GM18499 (cell line): ENCODE measurements around the gene VPREB3.

Experiments
- ATAC-seq: cut with Tn5 transposase; IDR thresholded peaks from one replicate; pipeline ENCODE4 v1.9.1; 2021; ENCODE audit warnings: moderate number of reproducible peaks; ENCODE audit not compliant: insufficient read depth, unreplicated experiment

The VPREB3 gene

DNA sequence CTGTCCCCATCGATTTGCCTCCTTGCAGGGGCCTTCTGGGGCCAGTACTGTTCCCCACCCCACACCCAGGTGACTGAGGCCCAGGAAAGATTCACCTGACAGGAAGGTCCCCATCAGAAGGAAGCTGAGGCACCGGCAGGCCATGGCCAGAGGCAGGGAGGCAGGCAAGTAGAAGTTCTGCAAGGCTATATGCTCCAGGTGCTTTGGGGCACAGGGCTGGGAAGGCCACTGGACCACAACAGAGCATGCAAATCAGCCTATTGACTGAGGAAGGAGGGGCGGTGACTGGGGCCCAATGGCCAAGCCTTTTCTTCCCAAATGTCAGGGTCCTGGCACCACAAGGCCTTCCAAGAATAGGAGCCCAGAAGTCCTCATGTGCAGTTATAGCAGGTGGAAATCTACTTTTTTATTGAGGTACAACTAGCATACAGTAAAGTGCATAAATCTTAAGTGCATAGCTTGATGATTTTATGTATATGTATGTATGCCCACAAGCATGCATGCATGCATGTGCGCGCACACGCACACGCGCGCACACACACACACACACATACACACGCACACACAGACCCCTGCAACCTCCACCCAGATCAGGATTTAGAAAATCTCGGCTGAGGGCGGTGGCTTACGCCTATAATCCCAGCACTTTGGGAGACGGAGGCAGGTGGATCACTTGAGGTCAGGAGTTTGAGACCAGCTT, at the start of gene VPREB3:
Gene VPREB3 (minus strand): TSS at position 206 of the 700 bp plus-strand sequence. CDS start 62 bp downstream, at position 144.
- no peak for ATAC-seq

GRCh38 chr22:23803001-23803819, 49.0 kb upstream of the VPREB3 start:
- no peak for ATAC-seq

- ATAC-seq: no peak
Observed at GRCh38 chr22:23801886-23802377, 47.7 kb upstream of the VPREB3 start.

GRCh38 chr22:23801238-23801821, 47.1 kb upstream of the VPREB3 start:
- ATAC-seq: no peak

GRCh38 chr22:23800297-23801237, 46.3 kb upstream of the VPREB3 start:
- no peak for ATAC-seq

GRCh38 chr22:23796461-23796860, 42.2 kb upstream of the VPREB3 start:
- ATAC-seq: no peak

DNA sequence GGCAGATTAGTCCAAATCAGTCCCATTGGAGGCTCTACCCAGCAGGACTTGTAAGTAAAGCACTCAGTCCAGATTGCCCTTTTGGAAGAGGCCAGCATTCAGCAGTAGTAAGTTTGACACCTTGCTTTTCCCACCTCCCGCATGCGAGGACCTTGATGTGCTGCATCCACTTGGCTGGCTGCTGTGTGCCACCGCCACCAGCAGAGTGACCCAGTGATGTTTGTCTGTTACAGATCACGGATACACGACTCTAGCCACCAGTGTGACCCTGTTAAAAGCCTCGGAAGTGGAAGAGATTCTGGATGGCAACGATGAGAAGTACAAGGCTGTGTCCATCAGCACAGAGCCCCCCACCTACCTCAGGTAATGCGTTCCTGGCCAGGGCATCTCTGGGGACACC, 39.1 kb upstream of the VPREB3 start:
- ATAC-seq: no peak

DNA sequence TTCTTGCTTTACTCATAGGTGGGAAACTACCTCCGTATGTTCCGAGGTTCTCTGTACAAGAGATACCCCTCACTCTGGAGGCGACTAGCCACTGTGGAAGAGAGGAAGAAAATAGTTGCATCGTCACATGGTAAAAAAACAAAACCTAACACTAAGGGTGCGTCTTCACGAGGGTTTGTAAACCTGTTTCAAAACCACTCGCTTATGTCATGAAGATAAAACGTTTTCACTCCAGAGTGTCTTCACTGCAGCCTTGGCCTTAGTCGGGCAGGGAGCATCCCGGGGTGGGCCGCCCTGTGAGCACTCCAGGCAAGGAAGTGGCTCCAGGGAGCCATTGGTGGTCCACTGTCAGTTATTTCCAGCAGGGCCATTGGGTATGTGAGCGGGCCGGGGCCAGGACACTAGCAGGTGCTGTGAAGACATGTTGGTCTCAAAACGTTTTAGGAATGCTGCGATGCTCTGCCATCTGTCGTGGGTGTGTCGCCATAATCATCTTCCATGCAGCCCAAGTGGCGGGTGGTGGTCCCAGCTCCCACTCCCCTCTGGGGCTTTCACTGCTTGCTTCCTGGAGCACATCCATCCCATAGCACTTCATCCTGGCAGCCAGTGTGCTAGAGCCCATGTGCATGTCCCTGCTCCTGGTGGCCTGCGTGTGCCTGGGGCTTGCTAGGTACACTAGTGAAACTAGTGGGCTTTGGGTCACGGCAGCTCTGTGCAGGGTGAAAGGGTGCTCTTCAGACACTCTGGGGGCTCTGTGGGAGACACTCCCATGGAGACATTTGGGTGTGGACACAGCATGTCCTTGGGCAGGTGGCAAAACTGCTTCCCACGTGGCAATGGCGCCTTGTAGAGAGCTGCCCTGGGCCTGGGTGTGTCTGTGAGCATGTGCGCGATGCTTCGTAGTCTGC, 37.8 kb upstream of the VPREB3 start:
- ATAC-seq: no peak

DNA sequence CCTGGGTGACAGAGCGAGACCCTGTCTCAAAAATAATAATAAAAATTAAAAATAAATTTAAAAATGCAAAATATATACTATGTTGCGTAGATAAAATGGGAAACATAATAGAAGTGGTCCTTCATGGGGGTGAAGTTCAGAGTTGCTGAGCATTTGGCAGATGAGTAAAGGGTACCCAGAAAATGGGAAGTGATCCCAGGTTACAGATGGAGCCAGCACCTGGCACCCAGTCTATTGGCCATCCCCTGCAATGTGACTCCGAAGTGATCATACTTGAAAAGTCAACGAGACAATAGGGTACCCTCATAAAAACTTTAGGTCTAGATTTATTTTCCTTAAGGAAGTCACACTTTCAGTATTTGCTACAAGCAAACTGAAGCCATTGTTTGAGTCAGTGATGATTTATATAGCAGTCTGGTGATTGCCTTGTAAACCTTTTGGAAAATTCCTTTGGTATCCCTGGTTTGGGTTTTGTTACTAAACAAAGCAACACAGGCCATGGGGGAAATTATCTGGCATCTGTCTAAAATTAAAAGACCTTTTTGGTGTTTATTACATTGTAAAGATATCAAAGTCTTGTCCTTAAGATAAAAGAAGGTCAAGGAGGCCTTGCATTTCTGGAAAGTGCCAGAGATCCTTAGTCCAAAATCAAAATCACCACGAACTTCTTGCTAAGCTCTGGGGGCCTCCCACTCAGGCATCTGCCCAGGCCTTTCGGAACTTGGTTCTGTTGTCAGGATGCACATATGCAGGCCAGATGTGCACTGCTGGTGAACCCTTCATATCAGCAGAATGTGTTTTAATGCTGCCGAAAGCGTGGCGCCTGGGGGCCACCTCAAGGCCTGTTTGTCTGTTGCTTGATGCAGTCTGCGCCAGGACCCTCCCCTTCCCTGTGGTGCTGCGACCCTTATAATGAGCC, 36.9 kb upstream of the VPREB3 start:
- no peak for ATAC-seq

GRCh38 chr22:23789638-23790037, 35.4 kb upstream of the VPREB3 start:
- ATAC-seq: no peak

- ATAC-seq: no peak
Observed at GRCh38 chr22:23789121-23789520, 34.9 kb upstream of the VPREB3 start.

DNA sequence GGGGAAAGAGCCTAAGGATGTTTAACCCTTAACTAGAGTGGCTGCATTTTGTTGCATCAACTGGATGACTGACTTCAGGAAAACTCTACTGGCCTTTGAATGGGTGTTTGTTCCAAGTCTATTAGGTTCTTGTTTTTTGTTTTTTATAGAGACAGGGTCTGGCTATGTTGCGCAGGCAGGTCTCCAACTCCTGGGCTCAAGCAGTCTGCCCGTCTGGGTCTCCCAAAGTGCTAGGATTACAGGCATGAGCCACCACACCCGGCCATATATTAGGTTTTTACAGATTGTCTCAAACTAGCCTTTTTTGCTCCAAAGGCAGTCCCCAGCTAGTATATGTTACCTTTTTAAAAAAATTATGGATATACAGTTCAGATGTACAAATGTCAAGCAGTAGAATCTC, 33.7 kb upstream of the VPREB3 start:
- ATAC-seq: no peak

- ATAC-seq: no peak
Observed at GRCh38 chr22:23787600-23787896, 33.3 kb upstream of the VPREB3 start.

GRCh38 chr22:23786752-23787599, 32.8 kb upstream of the VPREB3 start, which contains the start of gene SMARCB1:
TSS of gene SMARCB1 (plus strand) at chr22:23786966. CDS start at chr22:23787170, 204 bp downstream.
- no peak for ATAC-seq

DNA sequence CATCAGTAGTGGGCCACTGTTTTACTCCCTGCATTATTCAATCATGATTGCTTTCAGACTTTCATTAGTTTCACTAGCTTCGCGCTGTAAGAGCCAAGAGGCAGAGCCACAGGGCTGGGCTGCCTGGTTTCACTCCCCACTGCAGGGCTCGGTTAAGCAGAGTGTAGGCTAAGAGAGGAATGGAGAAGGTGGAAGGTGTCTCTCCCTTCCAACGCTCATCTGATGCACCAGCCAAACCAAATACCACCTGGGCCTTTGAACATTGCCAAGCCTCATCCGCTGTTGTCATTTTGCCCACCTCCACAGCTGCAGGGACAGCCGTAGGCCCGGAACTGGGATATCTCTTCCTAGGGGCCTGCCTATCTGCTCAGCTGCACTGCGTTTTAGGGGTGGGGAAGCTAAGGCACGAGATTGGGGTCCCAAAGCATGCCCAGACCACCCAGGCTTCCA, 32.1 kb upstream of the VPREB3 start:
- no peak for ATAC-seq

- ATAC-seq: no peak
Observed at GRCh38 chr22:23784215-23784732, 30.0 kb upstream of the VPREB3 start.
